NB4 (cell line): ENCODE measurements around the gene RNF157.

Experiments used
- MYC ChIP-seq: IDR thresholded peaks from 2 replicates; pipeline ENCODE4 v1.6.1; 2011; ENCODE audit warnings: low read depth, low read length
- POLR2A ChIP-seq: IDR thresholded peaks from 2 replicates; pipeline ENCODE4 v1.6.1; 2011; ENCODE audit warnings: mild to moderate bottlenecking; ENCODE audit not compliant: insufficient read length; ENCODE audit errors: extremely low read depth
- TF ChIP-seq, protein P1 (sequence below): IDR thresholded peaks from one replicate; pipeline ENCODE4 v1.5.1; 2012; ENCODE audit warnings: low read depth, low read length

DNA sequence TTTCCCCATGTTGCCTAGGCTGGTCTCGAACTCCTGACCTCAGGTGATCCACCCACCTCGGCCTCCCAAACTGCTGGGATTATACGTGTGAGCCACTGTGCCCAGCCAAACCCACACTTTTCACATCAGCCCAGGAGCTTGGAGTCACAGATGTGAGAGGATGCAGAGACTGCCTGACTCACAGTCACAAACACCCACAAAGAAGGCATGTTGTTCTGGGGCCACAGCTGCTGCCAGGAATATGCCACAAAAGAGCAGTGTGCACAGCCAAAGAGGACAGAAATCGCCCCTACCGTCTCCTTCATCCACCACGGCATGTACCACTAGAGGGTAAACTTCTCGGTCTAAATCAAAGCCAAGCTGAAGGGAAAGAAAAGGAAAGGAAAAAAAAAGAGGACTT, 74.1 kb downstream of the RNF157 start:
- TF ChIP-seq, protein P1, sequence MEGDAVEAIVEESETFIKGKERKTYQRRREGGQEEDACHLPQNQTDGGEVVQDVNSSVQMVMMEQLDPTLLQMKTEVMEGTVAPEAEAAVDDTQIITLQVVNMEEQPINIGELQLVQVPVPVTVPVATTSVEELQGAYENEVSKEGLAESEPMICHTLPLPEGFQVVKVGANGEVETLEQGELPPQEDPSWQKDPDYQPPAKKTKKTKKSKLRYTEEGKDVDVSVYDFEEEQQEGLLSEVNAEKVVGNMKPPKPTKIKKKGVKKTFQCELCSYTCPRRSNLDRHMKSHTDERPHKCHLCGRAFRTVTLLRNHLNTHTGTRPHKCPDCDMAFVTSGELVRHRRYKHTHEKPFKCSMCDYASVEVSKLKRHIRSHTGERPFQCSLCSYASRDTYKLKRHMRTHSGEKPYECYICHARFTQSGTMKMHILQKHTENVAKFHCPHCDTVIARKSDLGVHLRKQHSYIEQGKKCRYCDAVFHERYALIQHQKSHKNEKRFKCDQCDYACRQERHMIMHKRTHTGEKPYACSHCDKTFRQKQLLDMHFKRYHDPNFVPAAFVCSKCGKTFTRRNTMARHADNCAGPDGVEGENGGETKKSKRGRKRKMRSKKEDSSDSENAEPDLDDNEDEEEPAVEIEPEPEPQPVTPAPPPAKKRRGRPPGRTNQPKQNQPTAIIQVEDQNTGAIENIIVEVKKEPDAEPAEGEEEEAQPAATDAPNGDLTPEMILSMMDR, result no peak
- TF ChIP-seq POLR2A, result no peak
- no peak for TF ChIP-seq MYC
